Stimulated activated CD4-positive, alpha-beta T cell treated with anti-CD3 and anti-CD28 coated beads, Interleukin-12 subunit alpha, Interleukin-12 subunit beta, amount 100 ng/mL, for 24 hours (primary cell): ENCODE data around the gene CRYZL1.
"Not testable (repeated sequence)": the region's sequence is repeated elsewhere in the genome, so short reads cannot be mapped to it uniquely, and the experiment has no call there.

Experiments
- DNase-seq, 2 experiments: peaks; one replicate each; pipeline ENCODE4 v3.0.0-alpha.2; 2020; ENCODE audit warnings: low read depth in 2 of 2

CRYZL1 gene

GRCh38 chr21:33626151-33626550 lies 15.4 kb downstream of the CRYZL1 start:
- DNase-seq, result not testable (repeated sequence)

- DNase-seq, result no peak
Measured at GRCh38 chr21:33622253-33622652, 19.3 kb downstream of the CRYZL1 start.

GRCh38 chr21:33619726-33620125 lies 21.8 kb downstream of the CRYZL1 start:
- no peak for DNase-seq

GRCh38 chr21:33618407-33618806 lies 23.1 kb downstream of the CRYZL1 start:
- DNase-seq, result no peak

GRCh38 chr21:33617565-33617964 lies 24.0 kb downstream of the CRYZL1 start:
- DNase-seq, result not testable (repeated sequence)

- no peak for DNase-seq
Measured at GRCh38 chr21:33611006-33611744, 30.4 kb downstream of the CRYZL1 start.

GRCh38 chr21:33608559-33608958 lies 33.0 kb downstream of the CRYZL1 start:
- no peak for DNase-seq

GRCh38 chr21:33598051-33598450 lies 43.5 kb downstream of the CRYZL1 start:
- no peak for DNase-seq

GRCh38 chr21:33588485-33589335 lies 52.8 kb downstream of the CRYZL1 start, which contains the start of gene DONSON:
Gene DONSON (minus strand): TSS chr21:33588684. CDS start chr21:33588641, 43 bp downstream.
- DNase-seq, result peak; percentile 72 to 79

- DNase-seq, result peak; percentile 10 to 24
Measured at GRCh38 chr21:33587792-33588484, 53.6 kb downstream of the CRYZL1 start.

- no peak for DNase-seq
Measured at GRCh38 chr21:33586927-33587326, 54.6 kb downstream of the CRYZL1 start.

GRCh38 chr21:33584455-33584854 lies 57.1 kb downstream of the CRYZL1 start:
- DNase-seq, result no peak

- DNase-seq, result no peak
Measured at GRCh38 chr21:33578959-33579542, 62.5 kb downstream of the CRYZL1 start.

- no peak for DNase-seq
Measured at GRCh38 chr21:33578214-33578613, 63.3 kb downstream of the CRYZL1 start.

GRCh38 chr21:33576741-33577141 lies 64.8 kb downstream of the CRYZL1 start:
- not testable (repeated sequence) for DNase-seq

GRCh38 chr21:33572350-33572749 lies 69.2 kb downstream of the CRYZL1 start:
- no peak for DNase-seq

- DNase-seq, result no peak
Measured at GRCh38 chr21:33569991-33570390, 71.5 kb downstream of the CRYZL1 start.

GRCh38 chr21:33568448-33568847 lies 73.1 kb downstream of the CRYZL1 start:
- DNase-seq, result no peak

- DNase-seq, result no peak
Measured at GRCh38 chr21:33567914-33568313, 73.6 kb downstream of the CRYZL1 start.

- no peak for DNase-seq
Measured at GRCh38 chr21:33566514-33566913, 75.0 kb downstream of the CRYZL1 start.

GRCh38 chr21:33562389-33562788 lies 79.2 kb downstream of the CRYZL1 start:
- no peak for DNase-seq

GRCh38 chr21:33561373-33561772 lies 80.2 kb downstream of the CRYZL1 start:
- no peak for DNase-seq
